HFFc6 (cell line): ENCODE results near the gene NDUFAF8. TPM values are rescaled to one million over a fixed set of nuclear protein-coding genes. Genes with fewer than 3 reads are reported as not detected.
A peak's percentile ranks its signal among the peaks of the same experiment; 100 is the strongest.

Experiments used
- DNase-seq: peaks from one replicate; pipeline ENCODE4 v3.0.0-alpha.2; 2018
- H3K27ac Mint-ChIP-seq: 2 replicates; pipeline ENCODE4 v1.8.0; 2020; ENCODE audit warnings: mild to moderate bottlenecking, mixed read lengths
- H3K27me3 Mint-ChIP-seq: 2 replicates; pipeline ENCODE4 v1.8.0; 2021; ENCODE audit warnings: mild to moderate bottlenecking, moderate library complexity, mixed read lengths; ENCODE audit not compliant: insufficient read depth
- H3K36me3 Mint-ChIP-seq: 2 replicates; pipeline ENCODE4 v1.8.0; 2021; ENCODE audit warnings: low read depth, mixed read lengths
- H3K4me1 Mint-ChIP-seq: 2 replicates; pipeline ENCODE4 v1.8.0; 2020; ENCODE audit warnings: low read depth, mixed read lengths
- H3K4me3 Mint-ChIP-seq: 2 replicates; pipeline ENCODE4 v1.8.0; 2020; ENCODE audit warnings: mild to moderate bottlenecking, moderate library complexity, mixed read lengths
- H3K9me3 Mint-ChIP-seq: 2 replicates; pipeline ENCODE4 v1.8.0; 2020; ENCODE audit warnings: mild to moderate bottlenecking, mixed read lengths
- long read RNA-seq: library from polyadenylated mRNA; unstranded; transcript quantifications from one replicate; pipeline ENCODE4 v2.0.0, GENCODE V29; 2019
- total RNA-seq, 6 experiments: library from RNA; stranded (reverse); fragmentation: NEBNext Ultra II Directional; extraction: Animal tissue kit (Norgen Biotek cat#: 25700); gene quantifications; 2 replicates in 1 of 6; 3 replicates in 5 of 6; pipeline ENCODE4 v1.2.3, GENCODE V29; 2021
- TF ChIP-seq, protein P1 (sequence below): fragments of 200-600 bp; sonication (generic); IDR thresholded peaks from 2 replicates; pipeline ENCODE4 v1.5.0; 2021; ENCODE audit warnings: antibody characterized with exemption, mild to moderate bottlenecking

NDUFAF8 gene, protein sequence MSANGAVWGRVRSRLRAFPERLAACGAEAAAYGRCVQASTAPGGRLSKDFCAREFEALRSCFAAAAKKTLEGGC
- 100 to 1,000 TPM in 1 of 6 experiments, 10 to 100 TPM in 5; 67.0 to 103 (median 87.9) TPM for total RNA-seq
- long read RNA-seq, transcript NDUFAF8-201 (3 exons, 615 nt) = major isoform, 86 of 95 reads
- long read RNA-seq, partial matches to known transcripts = 4 of 95 reads
- long read RNA-seq, other reads (novel, unspliced or antisense) = 2 of 95 reads

- H3K27me3 Mint-ChIP-seq = peaks cover 6% of the 10 kb centered on the region
- H3K4me3 Mint-ChIP-seq = peak within 1 kb of the TSS; percentile 98
- peaks cover 4% of the 10 kb centered on the region; the same call in 1 of the 2 replicates for H3K36me3 Mint-ChIP-seq
- peak within 1 kb of the TSS; percentile 93 for H3K27ac Mint-ChIP-seq
- no peaks in the 10 kb centered on the region for H3K9me3 Mint-ChIP-seq
- TF ChIP-seq, protein P1, sequence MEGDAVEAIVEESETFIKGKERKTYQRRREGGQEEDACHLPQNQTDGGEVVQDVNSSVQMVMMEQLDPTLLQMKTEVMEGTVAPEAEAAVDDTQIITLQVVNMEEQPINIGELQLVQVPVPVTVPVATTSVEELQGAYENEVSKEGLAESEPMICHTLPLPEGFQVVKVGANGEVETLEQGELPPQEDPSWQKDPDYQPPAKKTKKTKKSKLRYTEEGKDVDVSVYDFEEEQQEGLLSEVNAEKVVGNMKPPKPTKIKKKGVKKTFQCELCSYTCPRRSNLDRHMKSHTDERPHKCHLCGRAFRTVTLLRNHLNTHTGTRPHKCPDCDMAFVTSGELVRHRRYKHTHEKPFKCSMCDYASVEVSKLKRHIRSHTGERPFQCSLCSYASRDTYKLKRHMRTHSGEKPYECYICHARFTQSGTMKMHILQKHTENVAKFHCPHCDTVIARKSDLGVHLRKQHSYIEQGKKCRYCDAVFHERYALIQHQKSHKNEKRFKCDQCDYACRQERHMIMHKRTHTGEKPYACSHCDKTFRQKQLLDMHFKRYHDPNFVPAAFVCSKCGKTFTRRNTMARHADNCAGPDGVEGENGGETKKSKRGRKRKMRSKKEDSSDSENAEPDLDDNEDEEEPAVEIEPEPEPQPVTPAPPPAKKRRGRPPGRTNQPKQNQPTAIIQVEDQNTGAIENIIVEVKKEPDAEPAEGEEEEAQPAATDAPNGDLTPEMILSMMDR = no peak
- peak; percentile 99 for DNase-seq
- peaks cover 27% of the 10 kb centered on the region for H3K4me1 Mint-ChIP-seq
These were observed at the start of gene NDUFAF8, which contains the start of gene TEPSIN for GRCh38 chr17:81238815-81239713. Gene NDUFAF8 (plus strand): TSS chr17:81239318. CDS start chr17:81239364, 46 bp downstream. Gene TEPSIN (minus strand): TSS chr17:81239055. CDS start chr17:81239033, 22 bp downstream.

- H3K4me1 Mint-ChIP-seq = no peaks in the 10 kb centered on the region
- TF ChIP-seq, protein P1 = no peak
These were observed 49.2 kb upstream of the NDUFAF8 start for GRCh38 chr17:81189670-81190530.

DNA sequence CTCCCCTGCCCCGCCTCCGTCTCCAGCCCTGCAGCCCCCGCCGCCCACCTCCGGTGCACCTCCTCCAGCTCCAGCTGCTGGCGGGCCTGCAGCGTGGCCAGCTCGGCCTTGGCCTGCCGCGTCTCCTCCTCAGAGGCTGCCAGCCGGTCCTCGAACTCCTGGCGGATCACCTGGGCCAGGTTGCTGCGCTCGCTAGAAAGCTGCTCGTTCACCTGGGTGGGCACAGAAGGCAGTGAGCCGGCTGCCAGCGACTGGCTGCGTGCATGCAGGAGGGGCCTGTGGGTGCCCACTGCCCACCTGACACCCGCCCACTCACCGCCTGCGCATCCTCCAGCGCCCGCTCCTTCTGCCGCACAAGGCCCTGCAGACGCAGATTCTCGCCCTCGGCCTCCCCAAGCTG, 48.5 kb upstream of the NDUFAF8 start:
- no peak for DNase-seq
- TF ChIP-seq, protein P1 = no peak
- Mint-ChIP-seq H3K27me3 (peaks cover under 1% of the 10 kb centered on the region; the same call in 1 of the 2 replicates), H3K4me1 (no peaks in the 10 kb centered on the region), H3K9me3 (no peaks in the 10 kb centered on the region), H3K4me3 (no peak overlapping the region), H3K36me3 (no peaks in the 10 kb centered on the region), H3K27ac (no peak overlapping the region)

More at GRCh38 chr17:81189670-81190530, 49.2 kb upstream of the NDUFAF8 start:
- no peak for DNase-seq
- Mint-ChIP-seq H3K27ac (no peak overlapping the region), H3K36me3 (no peaks in the 10 kb centered on the region), H3K27me3 (peaks cover 2% of the 10 kb centered on the region; the same call in 1 of the 2 replicates), H3K4me3 (no peak overlapping the region), H3K9me3 (no peaks in the 10 kb centered on the region)

- H3K4me3 Mint-ChIP-seq = no peak overlapping the region
- TF ChIP-seq, protein P1 = no peak
- H3K27ac Mint-ChIP-seq = no peak overlapping the region
- H3K9me3 Mint-ChIP-seq = no peaks in the 10 kb centered on the region
- no peak for DNase-seq
- H3K4me1 Mint-ChIP-seq = no peaks in the 10 kb centered on the region
- no peaks in the 10 kb centered on the region for H3K27me3 Mint-ChIP-seq
- no peaks in the 10 kb centered on the region for H3K36me3 Mint-ChIP-seq
These were observed 48.0 kb upstream of the NDUFAF8 start for GRCh38 chr17:81191116-81191515.

DNA sequence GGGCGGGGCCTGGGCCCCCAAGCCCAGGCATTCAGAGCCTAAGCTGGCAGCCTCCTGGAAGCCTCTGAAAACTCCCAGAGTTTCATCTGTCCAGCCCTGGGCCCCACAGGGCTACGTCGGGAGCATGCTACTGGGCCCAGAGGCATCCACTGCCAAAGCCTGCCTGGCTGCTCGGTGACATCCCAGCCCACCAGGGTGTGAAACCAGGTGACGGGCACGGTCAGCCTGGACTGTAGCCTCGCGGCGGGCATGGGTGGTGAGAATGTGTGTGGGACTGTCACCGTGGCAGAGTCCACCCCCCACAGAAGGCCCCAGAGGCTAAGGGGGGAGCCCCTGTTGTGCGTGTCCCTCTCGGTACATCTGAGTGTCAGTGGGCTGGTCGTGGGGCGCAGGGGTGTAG, 47.5 kb upstream of the NDUFAF8 start:
- no peak for DNase-seq
- no peaks in the 10 kb centered on the region for H3K36me3 Mint-ChIP-seq
- no peak overlapping the region for H3K27ac Mint-ChIP-seq
- H3K9me3 Mint-ChIP-seq = no peaks in the 10 kb centered on the region
- no peaks in the 10 kb centered on the region for H3K4me1 Mint-ChIP-seq
- TF ChIP-seq, protein P1 = no peak
- no peaks in the 10 kb centered on the region for H3K27me3 Mint-ChIP-seq
- no peak overlapping the region for H3K4me3 Mint-ChIP-seq
